IMR-90 (cell line): ENCODE data around the gene GRK5. TPM values are rescaled to one million over a fixed set of nuclear protein-coding genes. Genes with fewer than 3 reads are reported as not detected.

ENCODE experiments used
- ATAC-seq: fragments of 200-7000 bp; cut with Tn5 transposase; 2 replicates; pipeline ENCODE4 v1.9.1; 2020; ENCODE audit warnings: low read depth, mild to moderate bottlenecking, moderate library complexity
- BruUV-seq: library from RNA; stranded (reverse); fragments of 400-500 nt; replicated peaks from 2 replicates; lab custom pipeline; 2021; lab: Mats Ljungman, UMichigan
- CTCF ChIA-PET: fragments of 300-600 bp; formaldehyde crosslinking; extraction: SDS; loops from one replicate; lab custom pipeline; 2021; ENCODE audit warnings: antibody characterized with exemption; lab: Yijun Ruan, JAX
- POLR2A ChIA-PET: fragments of 300-600 bp; sonication (Branson Sonifier 250); formaldehyde crosslinking; loops from one replicate; lab custom pipeline; 2022; ENCODE audit warnings: antibody characterized with exemption; ENCODE audit not compliant: unreplicated experiment; lab: Charles Lee
- DNase-seq: peaks from one replicate; pipeline ENCODE4 v3.0.0; 2013
- H2AFZ ChIP-seq: replicated peaks from 2 replicates; pipeline ENCODE3; 2013; ENCODE audit warnings: low read length, mild to moderate bottlenecking; ENCODE audit not compliant: poor library complexity
- H2AK5ac ChIP-seq: 2 replicates; pipeline ENCODE4 v1.6.1; 2013; ENCODE audit warnings: low read depth, low read length, inconsistent platforms
- H2AK9ac ChIP-seq: replicated peaks from 2 replicates; pipeline ENCODE3; 2013; ENCODE audit warnings: mild to moderate bottlenecking, low read depth, low read length, moderate library complexity; ENCODE audit not compliant: poor library complexity
- H2BK120ac ChIP-seq: 2 replicates; pipeline ENCODE4 v1.6.1; 2013; ENCODE audit warnings: low read depth, low read length, inconsistent platforms
- H2BK15ac ChIP-seq: 3 replicates; pipeline ENCODE4 v1.6.1; 2013; ENCODE audit warnings: low read depth, low read length, inconsistent platforms
- H2BK20ac ChIP-seq: 2 replicates; pipeline ENCODE4 v1.6.1; 2013; ENCODE audit warnings: low read depth, mild to moderate bottlenecking, inconsistent platforms, low read length, moderate library complexity
- H2BK5ac ChIP-seq: 2 replicates; pipeline ENCODE4 v1.6.1; 2013; ENCODE audit warnings: mild to moderate bottlenecking, low read depth, low read length, inconsistent platforms; ENCODE audit not compliant: poor library complexity, severe bottlenecking
- H3K14ac ChIP-seq: replicated peaks from 2 replicates; pipeline ENCODE4 v1.6.1; 2013; ENCODE audit warnings: low read depth, low read length, inconsistent platforms
- H3K18ac ChIP-seq: 2 replicates; pipeline ENCODE4 v1.6.1; 2013; ENCODE audit warnings: low read depth, low read length, control low read depth
- H3K23ac ChIP-seq: 2 replicates; pipeline ENCODE4 v1.6.1; 2013; ENCODE audit warnings: low read depth, low read length, inconsistent platforms
- H3K27ac ChIP-seq: 2 replicates; pipeline ENCODE4 v1.5.1; 2013; ENCODE audit warnings: mild to moderate bottlenecking, control low read depth, low read length; ENCODE audit not compliant: insufficient read depth
- H3K27me3 ChIP-seq: 2 replicates; pipeline ENCODE4 v1.6.1; 2013; ENCODE audit warnings: low read length; ENCODE audit not compliant: control insufficient read depth, insufficient read depth
- H3K36me3 ChIP-seq: 2 replicates; pipeline ENCODE4 v1.6.1; 2013; ENCODE audit warnings: low read length, mixed read lengths; ENCODE audit not compliant: control insufficient read depth, insufficient read depth
- H3K4ac ChIP-seq: 2 replicates; pipeline ENCODE4 v1.6.1; 2013; ENCODE audit warnings: low read depth, low read length, inconsistent platforms
- H3K4me1 ChIP-seq: 2 replicates; pipeline ENCODE4 v1.6.1; 2013; ENCODE audit warnings: low read length, mixed read lengths; ENCODE audit not compliant: control insufficient read depth, insufficient read depth
- H3K4me2 ChIP-seq: 2 replicates; pipeline ENCODE4 v1.6.1; 2013; ENCODE audit warnings: low read depth, mild to moderate bottlenecking, control low read depth, low read length, moderate library complexity
- H3K4me3 ChIP-seq: 2 replicates; pipeline ENCODE4 v1.5.1; 2013; ENCODE audit warnings: low read depth, mild to moderate bottlenecking, control low read depth, low read length, moderate library complexity; ENCODE audit not compliant: insufficient read depth
- H3K56ac ChIP-seq: 2 replicates; pipeline ENCODE4 v1.6.1; 2013; ENCODE audit warnings: low read length, inconsistent platforms; ENCODE audit not compliant: insufficient read depth; ENCODE audit errors: extremely low read depth
- H3K79me1 ChIP-seq, 2 experiments: 2 replicates each; pipeline ENCODE4 v1.6.1; 2013; ENCODE audit warnings: low read length in 2 of 2, inconsistent platforms in 1 of 2, low read depth in 1 of 2
- H3K9ac ChIP-seq: 2 replicates; pipeline ENCODE4 v1.6.1; 2013; ENCODE audit warnings: low read depth, low read length, control low read depth
- H3K9me1 ChIP-seq: 2 replicates; pipeline ENCODE4 v1.6.1; 2013; ENCODE audit warnings: low read length, inconsistent platforms; ENCODE audit not compliant: insufficient read depth
- H3K9me3 ChIP-seq: 2 replicates; pipeline ENCODE4 v1.6.1; 2013; ENCODE audit warnings: low read length; ENCODE audit not compliant: control insufficient read depth, insufficient read depth
- H4K20me1 ChIP-seq: 2 replicates; pipeline ENCODE4 v1.6.1; 2013; ENCODE audit warnings: low read length, inconsistent platforms; ENCODE audit not compliant: insufficient read depth
- H4K5ac ChIP-seq: 2 replicates; pipeline ENCODE4 v1.6.1; 2013; ENCODE audit warnings: mild to moderate bottlenecking, low read depth, low read length, control low read depth
- H4K8ac ChIP-seq, 2 experiments: 2 replicates each; pipeline ENCODE4 v1.6.1; 2013; ENCODE audit warnings: low read depth in 2 of 2, low read length in 2 of 2, control low read depth in 1 of 2, inconsistent platforms in 1 of 2
- H4K91ac ChIP-seq: 2 replicates; pipeline ENCODE4 v1.6.1; 2013; ENCODE audit warnings: low read depth, low read length, inconsistent platforms; ENCODE audit not compliant: insufficient read depth
- BHLHE40 ChIP-seq: fragments of 150-350 bp; IDR thresholded peaks from 2 replicates; pipeline ENCODE4 v1.6.1; 2016; ENCODE audit warnings: mild to moderate bottlenecking, low read depth, low read length
- CEBPB ChIP-seq: IDR thresholded peaks from 2 replicates; pipeline ENCODE4 v1.6.1; 2012; ENCODE audit warnings: low read depth, low read length, improper control_type of control experiment
- CHD1 ChIP-seq: IDR thresholded peaks from 2 replicates; pipeline ENCODE4 v1.6.1; 2012; ENCODE audit warnings: low read depth, low read length, improper control_type of control experiment
- MXI1 ChIP-seq: IDR thresholded peaks from 2 replicates; pipeline ENCODE4 v1.6.1; 2012; ENCODE audit warnings: low read depth, mild to moderate bottlenecking, low read length, moderate library complexity, borderline replicate concordance
- RAD21 ChIP-seq: IDR thresholded peaks from 2 replicates; pipeline ENCODE4 v1.6.1; 2012; ENCODE audit warnings: low read length, improper control_type of control experiment
- RCOR1 ChIP-seq: IDR thresholded peaks from 2 replicates; pipeline ENCODE4 v1.6.1; 2012; ENCODE audit warnings: mild to moderate bottlenecking, low read length, improper control_type of control experiment; ENCODE audit not compliant: insufficient replicate concordance
- RFX5 ChIP-seq: IDR thresholded peaks from 2 replicates; pipeline ENCODE4 v1.8.0; 2012; ENCODE audit warnings: low read depth, mild to moderate bottlenecking, low read length, moderate library complexity
- SMC3 ChIP-seq: fragments of 150-350 bp; IDR thresholded peaks from 2 replicates; pipeline ENCODE4 v1.6.1; 2016; ENCODE audit warnings: low read depth, mild to moderate bottlenecking, antibody characterized with exemption, low read length, moderate library complexity
- WGBS, 2 experiments: methylation state at CpG; one replicate each; pipeline versions ENCODE4 v1.1.5 to v1.1.7; 2013; ENCODE audit warnings: missing lambda C conversion rate in 2 of 2; ENCODE audit not compliant: insufficient read length in 1 of 2; ENCODE audit errors: extremely low coverage in 2 of 2; 5-methylcytosine and 5-hydroxymethylcytosine counted together
- dilution Hi-C: fragments of 300-500 bp; cut with HindIII; formaldehyde crosslinking; loops from one replicate; pipeline ENCODE4 v1.14.3; 2018; ENCODE audit warnings: low sequenced_read_pairs; ENCODE audit not compliant: unreplicated experiment
- in situ Hi-C: fragments of 300-500 bp; cut with MboI; formaldehyde crosslinking; loops from 3 replicates; pipeline ENCODE4 v1.14.3; 2019; ENCODE audit warnings: low sequenced_read_pairs, inconsistent platforms, mixed read lengths
- intact Hi-C: fragments of 100-400 bp; cut with micrococcal nuclease; formaldehyde crosslinking; loops from 2 replicates; pipeline ENCODE4 v1.10.0; 2022
- polyA plus RNA-seq, 3 experiments: library from polyadenylated mRNA; depleted of rRNA; stranded (reverse); fragments of >200 nt; gene quantifications; 2 replicates each; pipeline ENCODE4 v1.2.3, GENCODE V29; 2012; ENCODE audit warnings: low replicate concordance in 1 of 3
- total RNA-seq: library from RNA; depleted of rRNA; stranded (reverse); fragments of >200 nt; gene quantifications from 2 replicates; pipeline ENCODE4 v1.2.3, GENCODE V29; 2012

GRK5 gene
- total and polyA plus RNA-seq, 2 of the 4 experiments (the other 2 are of a cell fraction), result 12.9 to 16.3 TPM

DNA sequence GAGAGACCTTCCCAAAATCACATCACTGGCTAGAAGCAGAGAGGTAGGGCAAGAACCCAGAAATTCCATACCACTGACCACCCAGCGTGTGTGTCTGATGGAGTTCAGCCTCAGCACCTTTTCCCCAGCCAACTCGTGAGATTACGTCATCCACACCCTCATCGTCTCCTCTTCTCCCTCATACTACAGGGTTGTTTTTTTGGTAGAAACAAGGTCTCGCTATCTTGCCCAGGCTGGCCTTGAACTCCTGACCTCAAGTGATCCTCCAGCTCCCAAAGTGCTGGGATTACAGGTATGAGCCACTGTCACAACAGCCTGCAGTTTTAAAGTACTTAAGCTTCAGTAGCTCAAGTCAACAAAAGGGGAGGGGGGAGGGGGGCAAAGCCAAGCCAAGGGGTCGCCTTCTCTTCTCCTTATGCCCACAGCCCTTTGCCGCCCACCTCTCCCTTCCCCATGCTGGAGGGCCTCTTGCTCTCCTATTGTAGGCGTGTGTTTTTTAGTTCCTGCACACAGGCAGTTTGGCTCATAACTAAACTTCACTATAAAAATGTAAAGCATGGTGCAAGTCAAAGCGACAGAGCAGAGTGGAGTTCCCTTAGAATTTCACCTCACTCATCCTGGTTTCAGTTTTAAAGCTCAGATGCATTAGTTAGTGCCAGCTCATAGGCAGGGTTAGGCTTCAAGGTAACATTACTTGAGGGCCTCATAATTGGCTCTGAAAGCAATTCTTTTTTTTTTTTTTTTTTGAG is 23.5 kb upstream of the GRK5 start:
- intact Hi-C loops (no loop called here), dilution Hi-C loops (no loop called here), in situ Hi-C loops (loop anchor here (25.0 kb wide), 2 partner anchors 447 to 678 kb away; partner anchors contain the start of gene MCMBP)
- DNase-seq, result no peak
- H3K4me3 ChIP-seq, result no peak overlapping the region
- no peaks in the 10 kb centered on the region for H4K20me1 ChIP-seq
- no peak overlapping the region for H3K23ac ChIP-seq
- H3K9ac ChIP-seq, result no peak overlapping the region
- no peak overlapping the region for H2BK5ac ChIP-seq
- H4K91ac ChIP-seq, result no peak overlapping the region
- no peak overlapping the region for H3K14ac ChIP-seq
- H2BK20ac ChIP-seq, result no peak overlapping the region
- H3K36me3 ChIP-seq, result no peaks in the 10 kb centered on the region
- no peak overlapping the region for H2AK5ac ChIP-seq
- no peaks in the 10 kb centered on the region for H3K27me3 ChIP-seq
- H2BK15ac ChIP-seq, result no peak overlapping the region
- no peak overlapping the region for H2AFZ ChIP-seq
- no peak for ATAC-seq
- no peak overlapping the region for H3K4ac ChIP-seq
- no peak overlapping the region for H3K4me2 ChIP-seq
- BruUV-seq, result no TSS peak
- no peak overlapping the region for H4K5ac ChIP-seq
- H3K9me3 ChIP-seq, result no peaks in the 10 kb centered on the region
- CTCF ChIA-PET, result no interaction called here
- H3K18ac ChIP-seq, result no peak overlapping the region
- POLR2A ChIA-PET, result no interaction called here
- TF ChIP-seq RCOR1 (no peak), MXI1 (no peak), CEBPB (peak; percentile 23; the same call in 1 of the 2 replicates), CHD1 (no peak), RFX5 (no peak), RAD21 (no peak), BHLHE40 (no peak), SMC3 (no peak)
- H2BK120ac ChIP-seq, result no peak overlapping the region
- WGBS, 2 experiments, result no CpG with 5 or more reads among the region's 9 CpGs
- no peak overlapping the region for H3K27ac ChIP-seq
- H2AK9ac ChIP-seq, result no peak overlapping the region
- no peak overlapping the region for H4K8ac ChIP-seq
- peaks cover 2% of the 10 kb centered on the region for H3K4me1 ChIP-seq
- peaks cover 0 to 4% of the 10 kb centered on the region in 2 experiments; a peak in 1 of 4 replicates for H3K79me1 ChIP-seq
- no peak overlapping the region for H3K56ac ChIP-seq
- peaks cover 2% of the 10 kb centered on the region; the same call in 1 of the 2 replicates for H3K9me1 ChIP-seq
